ENCODE measurements around the gene MICAL3.
"Not testable (repeated sequence)": the region's sequence is repeated elsewhere in the genome, so short reads cannot be mapped to it uniquely, and the experiment has no call there.

Gene MICAL3

GRCh38 chr22:17992976-17993375 lies 31.4 kb downstream of the MICAL3 start:
- DNase-seq = not testable (repeated sequence)

- DNase-seq = not testable (repeated sequence)
Measured at GRCh38 chr22:17991992-17992391, 32.4 kb downstream of the MICAL3 start.

- DNase-seq = no peak
Measured at GRCh38 chr22:17990942-17991341, 33.4 kb downstream of the MICAL3 start.

GRCh38 chr22:17990147-17990546 lies 34.2 kb downstream of the MICAL3 start:
- no peak for DNase-seq

- no peak for DNase-seq
Measured at GRCh38 chr22:17988800-17989513, 35.4 kb downstream of the MICAL3 start.

GRCh38 chr22:17985606-17986005 lies 38.8 kb downstream of the MICAL3 start:
- no peak for DNase-seq

GRCh38 chr22:17985071-17985470 lies 39.3 kb downstream of the MICAL3 start:
- not testable (repeated sequence) for DNase-seq

- DNase-seq = no peak
Measured at GRCh38 chr22:17984114-17984513, 40.2 kb downstream of the MICAL3 start.

- DNase-seq = no peak
Measured at GRCh38 chr22:17982572-17983141, 41.7 kb downstream of the MICAL3 start.

- peak; percentile 46 for DNase-seq
Measured at GRCh38 chr22:17981497-17981896, 42.9 kb downstream of the MICAL3 start.

GRCh38 chr22:17980638-17981051 lies 43.7 kb downstream of the MICAL3 start:
- no peak for DNase-seq

GRCh38 chr22:17980015-17980590 lies 44.3 kb downstream of the MICAL3 start:
- no peak for DNase-seq

GRCh38 chr22:17978027-17978426 lies 46.3 kb downstream of the MICAL3 start:
- DNase-seq = no peak

GRCh38 chr22:17977371-17977770 lies 47.0 kb downstream of the MICAL3 start:
- DNase-seq = no peak

GRCh38 chr22:17976121-17976520 lies 48.2 kb downstream of the MICAL3 start:
- DNase-seq = no peak

- no peak for DNase-seq
Measured at GRCh38 chr22:17974703-17975372, 49.5 kb downstream of the MICAL3 start.

GRCh38 chr22:17974087-17974486 lies 50.3 kb downstream of the MICAL3 start:
- DNase-seq = no peak

GRCh38 chr22:17973217-17973616 lies 51.1 kb downstream of the MICAL3 start:
- no peak for DNase-seq

- peak; percentile 20 for DNase-seq
Measured at GRCh38 chr22:17972385-17973191, 51.8 kb downstream of the MICAL3 start.

GRCh38 chr22:17971711-17972110 lies 52.6 kb downstream of the MICAL3 start:
- no peak for DNase-seq

- no peak for DNase-seq
Measured at GRCh38 chr22:17970201-17970708, 54.1 kb downstream of the MICAL3 start.

- DNase-seq = no peak
Measured at GRCh38 chr22:17969701-17970113, 54.7 kb downstream of the MICAL3 start.

- peak; percentile 91 for DNase-seq
Measured at GRCh38 chr22:17968126-17968525, 56.2 kb downstream of the MICAL3 start.
